Stimulated activated CD4-positive, alpha-beta T cell treated with anti-CD3 and anti-CD28 coated beads, Interleukin-15, amount 100 ng/mL, for 48 hours (primary cell): Measurements from ENCODE around the gene LCP2.

Experiments
- DNase-seq, 2 donors: peaks; one replicate each; pipeline ENCODE4 v3.0.0-alpha.2; 2020; ENCODE audit warnings: low read depth in 2 of 2

The LCP2 gene

DNA sequence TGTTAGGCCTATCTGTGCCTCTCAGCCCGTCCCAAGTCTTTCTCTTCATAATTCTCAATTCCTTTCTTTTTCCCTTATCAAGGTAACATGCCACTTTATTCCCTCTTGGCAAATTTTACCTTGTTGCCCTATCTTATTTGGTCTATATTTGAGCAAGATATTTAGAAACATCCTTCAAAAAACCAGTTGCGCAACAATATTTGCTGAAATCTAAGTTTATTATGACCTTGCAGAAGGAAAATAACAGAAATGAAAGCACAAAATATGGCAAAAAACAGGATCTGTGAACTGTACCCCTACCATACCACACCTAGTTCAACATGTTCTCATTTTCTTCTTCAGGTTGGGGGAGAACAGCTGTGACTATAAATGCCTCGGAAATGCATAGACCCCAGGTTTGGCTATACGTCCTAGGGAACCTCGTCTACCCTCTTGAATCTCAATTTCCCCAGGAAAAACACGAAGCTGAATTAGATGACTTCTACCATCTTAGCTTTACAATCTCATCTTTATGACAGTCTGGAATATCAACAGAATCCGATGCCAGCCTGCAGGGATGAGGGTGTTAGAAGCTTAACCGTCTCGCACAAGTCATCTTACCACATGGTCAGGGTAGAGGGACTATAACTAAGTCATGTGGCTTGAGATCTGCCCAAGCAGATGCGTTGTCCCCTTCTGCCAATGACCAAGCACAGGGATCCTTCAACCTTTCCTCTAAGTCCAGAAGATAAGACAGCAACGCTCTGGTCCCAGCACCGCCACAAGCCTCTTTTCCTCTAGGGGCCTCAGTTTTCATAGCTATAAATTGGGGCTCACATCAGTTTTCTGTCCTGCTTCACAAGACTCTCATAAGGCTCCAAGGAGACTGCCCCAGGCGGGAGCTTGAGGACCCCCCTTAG is 1.3 kb downstream of the LCP2 start:
- DNase-seq, result no peak

DNA sequence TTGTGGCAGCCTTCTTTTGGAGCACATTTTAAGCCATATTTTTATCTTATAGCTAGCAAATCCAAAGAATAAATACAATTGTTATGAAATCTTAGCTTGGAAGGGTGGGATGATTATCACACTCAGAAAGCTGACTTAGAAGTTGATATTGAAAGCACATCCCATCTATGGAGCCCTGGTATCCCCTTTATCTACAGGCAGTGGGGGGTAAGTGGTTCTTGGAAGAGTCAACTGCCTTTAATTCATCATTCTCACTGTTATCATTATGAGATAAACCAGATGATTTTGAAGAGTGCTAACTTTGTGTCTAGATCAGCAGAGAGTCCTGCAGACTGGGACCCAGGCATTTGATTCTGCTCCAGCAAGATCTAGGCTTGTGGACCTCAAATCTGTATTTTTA is 3.0 kb downstream of the LCP2 start:
- DNase-seq, result no peak

DNA sequence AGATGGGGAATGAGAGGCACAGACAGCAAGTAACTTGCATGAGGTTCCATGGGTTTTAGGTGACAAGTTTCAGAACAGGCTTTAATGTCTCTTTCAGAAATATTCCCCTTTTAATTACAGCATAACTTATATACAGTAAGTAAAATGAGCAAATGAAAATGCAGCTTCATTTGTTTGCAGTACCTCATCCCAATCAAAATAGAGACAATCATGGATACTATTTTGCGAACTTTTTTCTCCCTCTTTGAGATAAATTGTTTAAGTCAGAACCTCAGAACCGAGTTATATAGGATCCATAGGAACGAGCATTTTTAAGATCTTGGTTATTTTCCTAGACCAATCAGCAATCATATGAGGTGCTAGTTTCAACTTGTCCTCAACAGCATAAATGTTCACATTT is 3.5 kb downstream of the LCP2 start:
- DNase-seq, result no peak

DNA sequence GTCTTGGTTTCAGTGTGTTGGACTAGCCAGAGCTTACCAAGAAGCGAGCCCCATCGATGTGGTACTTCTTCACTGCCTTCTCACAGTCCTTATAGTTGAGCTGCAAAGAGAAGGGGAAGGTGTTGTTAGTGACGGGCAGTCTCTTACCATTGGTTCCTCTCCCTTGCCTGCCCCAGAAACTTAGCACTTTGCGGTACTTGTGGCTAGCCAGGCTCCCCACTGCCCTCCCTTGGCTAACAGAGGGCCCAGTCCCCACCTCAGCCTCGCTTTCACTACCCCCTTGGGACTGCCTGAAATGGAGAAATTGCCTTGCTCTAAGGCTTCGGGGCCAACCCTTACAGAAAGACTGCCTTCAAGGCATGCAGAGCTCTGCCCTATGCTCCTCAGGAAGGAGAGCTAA is 4.3 kb downstream of the LCP2 start:
- DNase-seq, result no peak

DNA sequence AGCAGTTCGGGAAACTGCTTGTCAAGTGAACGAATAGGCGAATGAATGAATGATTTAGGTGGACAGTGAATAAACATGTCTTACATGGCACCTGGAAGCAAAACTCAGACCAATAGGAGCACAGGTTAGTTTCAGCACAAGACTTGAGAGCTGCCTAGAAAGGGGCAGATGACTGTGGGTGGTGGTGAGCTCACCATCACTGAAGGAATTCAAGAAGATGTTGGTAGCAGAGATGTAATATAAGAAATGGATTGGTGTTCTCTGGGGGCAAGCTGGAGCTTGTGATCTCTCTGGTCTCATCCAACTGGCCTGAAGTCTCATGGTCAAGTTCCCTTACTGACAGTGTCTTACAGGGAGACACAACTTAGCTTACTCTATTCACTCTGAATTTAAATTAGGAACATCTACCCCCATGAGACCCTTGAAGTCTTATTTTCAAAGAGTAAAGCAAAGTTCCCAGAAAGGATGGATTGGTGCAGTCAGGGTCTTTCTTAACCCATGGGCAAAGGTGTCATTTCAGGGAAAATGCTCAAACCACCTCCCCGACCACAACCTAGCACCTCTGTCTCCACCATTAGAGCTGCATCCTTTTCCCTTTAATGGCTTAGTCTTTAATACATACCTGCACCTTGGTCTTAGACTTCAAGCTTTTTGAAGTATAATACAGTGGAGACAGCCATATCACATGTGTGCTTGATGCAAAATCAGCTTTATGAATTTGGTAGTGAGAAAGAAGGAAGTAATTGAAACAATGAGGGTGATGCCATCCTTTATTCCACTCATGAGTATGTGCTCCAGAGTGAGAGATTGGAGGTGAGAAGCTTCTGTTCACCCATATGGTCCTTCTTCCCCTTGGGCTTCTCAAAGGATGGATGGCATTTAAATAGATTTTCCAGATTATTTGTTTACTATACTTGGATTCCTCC is 5.1 kb downstream of the LCP2 start:
- no peak for DNase-seq

DNA sequence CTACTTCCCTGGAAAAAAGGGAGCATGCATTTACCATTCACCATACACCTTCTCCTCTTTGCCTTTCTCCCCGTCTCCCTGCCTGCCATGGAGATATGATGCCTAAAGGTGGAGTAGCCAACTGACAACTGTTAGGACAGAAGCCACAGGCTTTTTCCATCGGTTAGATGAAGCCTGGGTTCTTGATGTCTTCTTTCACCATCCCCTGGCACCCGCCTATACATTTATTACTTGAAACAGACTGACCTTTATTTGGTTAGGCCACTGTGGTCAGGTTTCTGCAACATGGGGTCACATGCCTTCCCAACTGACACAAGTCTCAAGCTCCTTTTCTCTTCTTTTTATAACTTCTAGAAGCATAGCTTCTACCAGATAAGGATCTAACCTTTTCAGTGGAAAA is 7.1 kb downstream of the LCP2 start:
- no peak for DNase-seq

DNA sequence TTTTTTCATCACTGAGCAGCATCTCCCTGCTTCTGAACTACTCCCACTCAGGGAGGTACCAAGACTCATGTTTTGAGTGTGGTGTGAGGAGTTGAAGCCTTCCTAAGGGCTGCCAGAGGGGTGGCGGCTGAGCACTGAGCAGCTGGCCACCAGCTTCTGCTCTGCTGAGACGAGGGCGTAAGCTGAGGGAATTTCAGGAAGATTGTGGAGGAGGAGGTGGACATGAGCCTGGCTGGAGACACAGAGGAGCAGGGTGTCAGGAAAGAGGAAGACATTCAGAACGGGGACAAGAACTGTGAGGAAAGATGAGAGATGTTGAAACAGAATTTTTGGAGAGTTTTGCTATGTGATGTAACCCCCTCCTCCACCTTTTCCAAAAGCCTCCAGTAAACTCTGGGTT is 7.8 kb downstream of the LCP2 start:
- DNase-seq, result no peak

DNA sequence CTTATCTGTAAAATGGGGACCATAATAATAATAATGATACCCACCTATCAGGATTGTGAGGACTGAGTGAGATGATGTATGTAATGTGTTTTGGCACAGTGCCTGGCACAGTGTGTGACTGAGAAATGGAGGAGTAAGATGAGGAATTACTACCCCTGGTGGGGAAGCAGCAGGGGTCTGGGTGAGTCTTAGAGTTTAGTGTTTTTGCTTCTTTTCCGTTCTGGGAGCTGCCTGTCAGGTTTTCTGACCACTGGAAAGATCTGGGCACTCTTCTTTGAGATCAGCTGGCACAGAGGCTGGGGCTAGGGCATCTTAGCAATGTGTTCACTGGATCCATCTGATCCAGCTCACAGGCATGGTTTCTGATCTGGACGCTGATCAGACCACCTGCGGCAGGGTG is 8.5 kb downstream of the LCP2 start:
- DNase-seq, result no peak

DNA sequence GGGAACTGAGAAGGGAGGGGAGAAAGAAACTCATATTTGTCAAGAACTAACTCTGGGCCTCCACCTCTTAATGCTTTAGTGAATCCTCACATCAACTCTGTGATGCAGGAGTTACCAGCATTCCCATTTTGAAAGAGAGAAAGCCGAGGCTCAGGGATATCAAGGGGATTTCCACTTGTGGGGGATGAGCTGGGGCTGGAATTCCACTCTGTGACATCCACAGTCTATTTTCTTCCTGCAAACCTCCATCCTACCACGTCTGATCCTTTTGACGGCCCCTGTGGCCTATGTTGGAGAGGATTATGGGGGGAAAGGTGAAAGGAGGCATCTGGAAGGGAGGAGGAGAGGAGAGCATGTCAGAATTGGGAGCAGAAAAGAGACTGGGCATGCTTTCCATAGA is 9.0 kb downstream of the LCP2 start:
- DNase-seq, result no peak

DNA sequence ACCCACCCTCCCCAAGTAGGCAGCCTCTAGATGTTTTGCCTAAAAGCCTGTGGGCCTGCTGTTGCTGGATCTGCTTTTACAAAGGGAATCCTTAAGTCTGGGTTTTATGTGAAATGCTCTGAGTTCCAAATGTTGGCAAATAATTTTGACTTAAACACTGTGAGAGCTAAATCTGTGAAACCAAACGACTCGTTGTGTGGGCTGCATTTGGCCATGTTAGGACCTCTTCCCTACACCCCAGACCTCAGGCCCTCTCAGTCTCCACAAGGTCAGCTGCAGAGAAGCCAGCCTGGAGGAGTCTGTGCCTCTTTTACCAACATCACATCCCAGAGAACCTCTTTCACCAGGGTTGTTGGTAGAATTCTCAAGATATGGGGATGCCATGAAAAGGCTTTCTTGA is 9.4 kb downstream of the LCP2 start:
- no peak for DNase-seq

DNA sequence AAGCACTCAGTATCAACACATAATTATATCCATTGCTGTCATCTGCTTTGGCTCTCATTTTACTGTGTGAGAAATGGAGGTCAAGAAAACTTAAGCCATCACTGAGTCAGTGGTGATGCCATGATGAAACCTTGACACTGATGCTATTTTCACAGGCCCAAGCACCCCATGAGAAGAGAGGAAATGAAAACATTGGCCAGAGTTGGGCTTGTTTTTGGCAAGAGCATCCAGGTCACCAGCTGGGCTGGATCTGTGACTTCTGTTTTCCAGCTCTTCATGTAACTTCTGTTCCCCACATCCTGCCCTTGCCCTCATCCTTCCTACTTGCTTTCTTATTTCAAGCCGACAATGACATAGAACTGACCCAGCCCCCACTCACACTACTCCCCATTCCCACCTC is 10.0 kb downstream of the LCP2 start:
- no peak for DNase-seq

DNA sequence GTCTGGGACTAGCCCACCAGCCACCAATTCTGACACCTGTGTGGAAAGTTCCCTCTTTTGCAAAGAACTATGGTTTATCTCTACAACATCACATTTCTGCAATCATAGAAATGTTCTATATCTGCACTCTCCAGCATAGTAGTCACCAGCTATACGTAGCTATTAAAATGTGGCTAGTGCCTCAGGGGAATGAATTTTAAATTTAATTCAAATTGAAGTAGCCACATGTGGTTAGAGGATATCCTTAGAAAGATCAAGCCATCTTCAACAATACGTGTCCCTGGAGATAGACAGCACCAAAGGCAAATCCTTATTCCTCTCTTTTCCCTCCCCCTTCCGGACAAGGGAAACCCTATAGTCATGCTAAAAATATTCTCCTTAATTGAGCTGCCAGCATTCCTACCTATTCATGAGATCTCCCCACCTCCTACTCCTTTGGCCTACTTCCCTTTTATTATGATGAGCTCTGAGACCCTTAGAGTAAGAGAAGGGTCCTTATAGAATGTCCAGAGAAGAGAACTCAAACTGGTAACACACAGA is 11.1 kb downstream of the LCP2 start:
- no peak for DNase-seq

DNA sequence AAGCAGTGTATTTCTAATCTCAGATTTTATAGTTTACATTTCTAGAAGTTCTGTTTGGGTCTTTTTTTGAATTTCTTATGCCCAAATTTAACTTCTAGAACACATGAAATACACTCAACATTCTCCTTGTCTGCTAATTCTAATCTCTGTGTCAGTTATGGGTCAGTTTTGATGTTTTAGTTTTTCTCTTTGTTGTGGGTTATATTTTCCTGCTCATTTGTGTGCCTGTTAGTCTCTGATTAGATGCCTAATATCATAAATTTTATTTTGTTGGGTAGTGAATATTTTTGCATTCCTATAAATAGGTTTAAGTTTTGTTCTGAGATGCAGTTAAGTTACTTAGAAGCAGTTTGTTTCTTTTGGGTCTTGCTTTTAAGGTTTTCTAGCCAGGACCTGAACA is 12.4 kb downstream of the LCP2 start:
- DNase-seq, result no peak

DNA sequence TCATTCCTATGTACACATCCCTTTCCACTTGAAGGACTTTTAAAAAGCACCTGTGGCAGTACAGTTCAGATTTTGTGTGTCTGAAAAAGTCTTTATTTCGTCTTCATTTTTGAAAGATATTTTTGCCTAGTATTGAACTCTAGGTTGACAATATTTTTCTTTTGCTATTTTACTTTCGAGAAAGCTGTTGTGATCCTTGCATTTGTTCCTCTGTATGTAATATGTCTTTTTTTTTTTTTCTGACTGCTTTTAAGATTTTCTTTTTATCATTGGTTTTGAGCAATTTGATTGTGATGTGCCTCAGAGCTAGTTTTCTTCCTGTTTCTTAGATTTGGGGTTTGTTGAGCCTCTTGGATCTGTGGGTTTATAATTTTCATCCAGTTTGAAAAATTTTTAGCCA is 13.3 kb downstream of the LCP2 start:
- DNase-seq, result no peak

DNA sequence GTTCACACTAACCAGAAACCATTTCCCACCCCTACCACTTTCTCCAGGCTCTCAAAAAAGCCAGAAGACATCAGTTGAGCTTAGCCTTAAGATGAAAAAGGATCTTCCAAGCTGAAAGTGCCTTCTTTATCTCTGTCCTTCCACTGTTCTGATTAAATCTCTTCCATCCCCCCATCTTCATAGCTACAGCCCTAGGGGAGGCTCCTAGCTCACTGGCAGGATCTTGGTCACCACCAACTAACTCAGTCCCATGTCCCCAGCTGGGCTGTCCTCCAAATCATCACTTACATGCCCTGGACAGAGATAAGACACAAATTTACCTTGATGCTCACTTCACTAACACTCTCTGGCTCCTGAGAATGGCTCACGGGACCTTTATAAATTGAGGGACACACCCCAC is 14.3 kb downstream of the LCP2 start:
- no peak for DNase-seq

DNA sequence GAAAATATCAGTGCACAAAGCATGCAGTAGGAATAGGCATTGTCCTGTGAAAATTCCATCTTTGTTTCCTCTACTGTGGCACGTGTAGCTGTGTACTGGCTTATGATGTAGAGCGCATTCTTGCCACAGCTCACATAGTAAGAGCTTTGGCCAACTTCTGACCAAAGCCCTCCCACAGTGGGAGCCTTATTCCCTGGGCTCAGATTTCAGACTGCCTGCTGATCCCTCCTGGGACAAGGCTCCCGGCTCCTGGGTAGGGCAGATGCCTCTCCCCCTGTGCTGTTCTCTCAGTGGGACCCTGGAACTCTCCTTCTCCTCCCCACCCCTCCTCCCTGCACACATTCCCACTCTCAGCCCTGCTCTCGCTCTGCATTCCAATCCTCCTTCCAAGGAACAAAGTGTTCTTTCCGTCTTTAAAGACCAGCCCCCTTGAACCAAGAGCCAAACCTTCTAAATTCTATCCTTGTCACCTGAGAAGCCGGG is 17.5 kb downstream of the LCP2 start:
- DNase-seq, result no peak

DNA sequence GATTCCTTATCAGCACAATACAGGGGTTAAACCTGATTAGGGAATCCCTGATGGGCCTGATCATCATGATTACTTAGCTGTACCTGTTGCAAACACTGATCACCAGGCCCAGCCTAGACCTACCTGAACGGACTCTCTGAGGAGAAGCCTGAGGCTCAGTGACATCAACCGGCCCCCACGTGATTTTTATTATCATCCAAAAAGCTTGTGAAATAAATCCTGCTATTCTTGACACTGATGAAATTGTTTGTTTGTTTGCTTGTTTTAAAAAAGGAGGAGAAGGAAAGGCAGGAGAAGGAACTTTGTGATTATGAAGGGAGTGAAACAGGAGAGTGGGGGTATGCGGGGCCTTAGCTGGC is 18.1 kb downstream of the LCP2 start:
- no peak for DNase-seq

DNA sequence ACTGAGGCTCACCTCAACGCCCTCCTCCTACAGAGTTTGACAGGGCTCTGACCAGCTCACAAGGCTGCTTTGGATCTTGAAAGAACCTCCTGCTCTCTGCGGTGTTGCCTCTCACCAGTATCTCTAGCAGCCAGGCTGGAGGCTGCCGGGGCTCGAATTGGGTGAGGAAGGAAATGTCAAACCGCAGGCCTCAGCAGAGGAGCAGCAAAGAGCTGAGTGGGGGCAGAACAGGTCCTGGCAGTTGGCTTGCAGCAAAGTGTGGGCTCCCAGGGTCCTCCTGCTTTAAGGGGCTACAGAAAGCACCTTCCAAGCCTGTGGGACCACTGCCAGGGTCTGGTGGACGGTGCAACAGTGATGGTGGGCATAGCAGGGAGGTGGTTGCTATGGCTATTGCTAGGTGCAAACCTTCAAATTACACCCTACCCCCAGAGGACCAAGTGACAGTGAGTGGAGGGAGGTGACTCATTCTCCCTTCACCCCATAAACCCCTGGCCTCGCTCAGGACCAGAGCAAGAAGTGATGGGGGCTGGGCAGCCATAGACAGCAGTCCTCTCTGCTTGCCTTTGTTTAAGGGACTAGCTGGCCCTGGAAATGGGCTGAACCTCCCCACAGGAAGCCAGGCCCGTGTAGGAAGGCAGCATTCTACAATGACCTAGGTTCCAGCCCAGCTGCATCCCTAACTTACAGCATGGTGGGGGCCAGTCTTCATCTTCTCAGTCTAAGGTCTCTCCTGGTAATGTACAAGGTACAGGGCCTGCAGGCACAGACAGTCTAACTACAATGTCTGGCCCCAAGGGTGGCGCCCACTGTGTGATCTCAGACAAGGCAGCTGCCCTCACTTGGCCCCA is 18.7 kb downstream of the LCP2 start:
- DNase-seq, result peak; percentile 81

DNA sequence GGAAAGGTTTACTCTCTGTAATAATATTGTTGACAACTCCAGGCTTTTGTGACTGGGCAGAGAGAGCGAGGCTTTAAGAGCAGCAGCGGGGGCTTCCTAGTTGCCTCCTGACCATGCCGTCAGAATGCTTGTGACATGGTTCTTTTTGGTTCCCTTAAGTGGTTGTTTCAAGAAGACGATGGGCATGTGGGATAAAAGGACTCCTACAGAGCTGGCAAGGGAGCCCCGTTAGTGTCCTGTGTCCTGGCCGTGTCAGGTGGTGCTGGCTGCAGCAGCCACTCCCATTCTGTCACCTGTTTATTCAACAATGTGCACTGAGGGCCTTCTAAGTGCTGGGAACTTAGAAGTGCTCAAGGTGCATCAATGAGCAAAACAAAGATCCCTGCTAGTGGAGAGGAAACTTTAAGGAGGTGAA is 19.7 kb downstream of the LCP2 start:
- DNase-seq, result no peak

DNA sequence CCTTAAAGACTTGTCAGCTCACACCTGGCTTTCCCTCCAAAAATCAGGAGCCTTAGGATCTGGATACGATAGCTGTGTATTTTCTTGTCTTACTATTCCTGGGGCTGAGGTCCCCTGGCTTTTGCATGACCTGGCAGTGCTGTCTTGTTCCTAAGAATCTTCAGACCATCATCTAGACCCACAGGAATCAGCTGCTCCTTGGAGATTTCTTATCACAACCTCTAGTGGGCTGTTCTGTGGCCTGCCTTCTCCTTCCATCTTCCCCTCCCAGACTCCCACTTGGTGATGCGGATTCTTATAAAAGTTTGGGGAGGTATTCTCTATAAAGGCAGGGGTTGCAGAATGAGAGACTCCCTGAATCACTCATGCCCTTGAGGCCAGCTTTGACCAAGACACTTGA is 21.4 kb downstream of the LCP2 start:
- no peak for DNase-seq

DNA sequence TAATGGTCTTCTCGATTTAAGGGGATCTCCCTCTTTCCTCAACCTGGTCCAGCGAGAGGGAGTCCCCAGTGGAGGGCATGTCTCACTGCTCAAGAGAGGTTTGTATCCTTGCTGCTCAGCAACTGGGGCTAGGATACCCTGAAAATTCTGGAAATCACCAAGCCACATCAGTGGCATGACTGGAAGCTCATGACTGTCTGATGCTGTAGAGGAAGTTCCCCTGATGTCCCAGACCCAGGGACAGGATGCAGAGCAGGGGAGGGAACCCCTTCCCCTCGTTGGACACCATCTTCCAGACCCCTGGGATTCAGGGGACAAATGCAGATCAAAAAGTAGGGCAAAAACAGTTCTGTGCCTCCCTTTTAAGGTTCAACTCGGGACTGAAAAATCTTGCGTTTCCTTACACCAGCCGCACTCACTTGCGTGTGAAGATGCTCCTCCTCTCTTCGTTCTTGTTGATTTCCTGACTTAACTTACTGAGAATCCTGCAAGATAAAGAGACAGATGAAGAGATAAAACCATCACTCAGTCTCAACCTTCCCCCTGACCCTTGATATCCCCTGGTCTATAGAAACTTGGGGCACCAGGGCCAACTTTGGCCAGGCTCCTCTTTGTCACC is 22.1 kb downstream of the LCP2 start:
- no peak for DNase-seq
